Panc1 (cell line): Measurements from ENCODE around the gene ASCC2. TPM values are rescaled to one million over a fixed set of nuclear protein-coding genes. Genes with fewer than 3 reads are reported as not detected.

Experiments
- ATAC-seq: fragments of 200-7000 bp; cut with Tn5 transposase; 2 replicates; pipeline ENCODE4 v1.9.1; 2020; ENCODE audit warnings: mild to moderate bottlenecking, moderate library complexity
- BruUV-seq: library from RNA; stranded (reverse); fragments of 400-500 nt; replicated peaks from 2 replicates; lab custom pipeline; 2021; lab: Mats Ljungman, UMichigan
- CTCF ChIA-PET: fragments of 300-600 bp; sonication (Branson Sonifier 250); formaldehyde crosslinking; loops from one replicate; lab custom pipeline; 2022; ENCODE audit warnings: antibody characterized with exemption; lab: Charles Lee
- POLR2A ChIA-PET: fragments of 300-600 bp; sonication (Branson Sonifier 250); formaldehyde crosslinking; loops from one replicate; lab custom pipeline; 2022; ENCODE audit warnings: antibody characterized with exemption; lab: Charles Lee
- DNase-seq: peaks from one replicate; pipeline ENCODE4 v3.0.0-alpha.2; 2010; ENCODE audit warnings: low read depth, low spot score
- H3K27ac ChIP-seq: 2 replicates; pipeline ENCODE4 v1.5.1; 2011; ENCODE audit warnings: mild to moderate bottlenecking, low read length, inconsistent platforms
- H3K27me3 ChIP-seq: fragments of 200-500 bp; sonication (Bioruptor generic); 2 replicates; pipeline ENCODE4 v1.6.0; 2014; ENCODE audit warnings: low read length, inconsistent platforms; ENCODE audit not compliant: control insufficient read depth, insufficient read depth
- H3K36me3 ChIP-seq: fragments of 200-500 bp; sonication (Bioruptor generic); 2 replicates; pipeline ENCODE4 v1.5.1; 2014; ENCODE audit warnings: inconsistent platforms, mild to moderate bottlenecking, low read length, moderate library complexity; ENCODE audit not compliant: control insufficient read depth, insufficient read depth
- H3K4me1 ChIP-seq: 2 replicates; pipeline ENCODE4 v1.5.1; 2011; ENCODE audit warnings: inconsistent platforms, mild to moderate bottlenecking, low read length, moderate library complexity; ENCODE audit not compliant: control insufficient read depth, insufficient read depth
- H3K4me3 ChIP-seq, 2 experiments: 2 replicates each; pipeline ENCODE4 v1.5.1; 2011 to 2012; ENCODE audit warnings: low read depth in 2 of 2, low read length in 2 of 2, mild to moderate bottlenecking in 2 of 2, inconsistent platforms in 1 of 2, moderate library complexity in 1 of 2
- H3K9me3 ChIP-seq: fragments of 200-500 bp; sonication (Bioruptor generic); 2 replicates; pipeline ENCODE4 v1.5.1; 2014; ENCODE audit warnings: low read depth, mild to moderate bottlenecking, inconsistent platforms, low read length, moderate library complexity; ENCODE audit not compliant: control insufficient read depth, insufficient read depth
- CTCF ChIP-seq: fragments of 450-650 bp; IDR thresholded peaks from 2 replicates; pipeline ENCODE4 v1.5.1; 2017; ENCODE audit warnings: mild to moderate bottlenecking
- POLR2AphosphoS5 ChIP-seq: IDR thresholded peaks from 2 replicates; pipeline ENCODE4 v1.6.1; 2012; ENCODE audit warnings: mild to moderate bottlenecking, low read depth, low read length, moderate library complexity
- REST ChIP-seq, 2 experiments: IDR thresholded peaks; 2 replicates each; pipeline ENCODE4 v1.6.1; 2011 to 2012; ENCODE audit warnings: low read depth in 2 of 2, control low read depth in 1 of 2, low read length in 1 of 2, mild to moderate bottlenecking in 1 of 2, moderate library complexity in 1 of 2; ENCODE audit not compliant: insufficient read depth in 1 of 2
- SIN3A ChIP-seq: IDR thresholded peaks from 2 replicates; pipeline ENCODE4 v1.6.1; 2012; ENCODE audit warnings: low read depth, mild to moderate bottlenecking, low read length, moderate library complexity, borderline replicate concordance; ENCODE audit not compliant: insufficient read depth
- TCF7L2 ChIP-seq: IDR thresholded peaks from 2 replicates; pipeline ENCODE4 v1.6.1; 2011; ENCODE audit warnings: mild to moderate bottlenecking, low read depth, low read length, inconsistent platforms
- in situ Hi-C: cut with HindIII; loops from 2 replicates; pipeline ENCODE4 v1.10.0; 2016; ENCODE audit warnings: low sequenced_read_pairs, low pct_unique_long_range_greater_than_20kb
- intact Hi-C: fragments of 100-400 bp; cut with micrococcal nuclease; formaldehyde crosslinking; loops from one replicate; pipeline ENCODE4 v1.10.0; 2022; ENCODE audit not compliant: unreplicated experiment
- total RNA-seq: library from RNA; stranded (reverse); gene quantifications from one replicate; pipeline ENCODE4 v1.2.1, GENCODE V29; 2021; ENCODE audit not compliant: unreplicated experiment

ASCC2 gene
- total RNA-seq, 1 experiment from 2014 or later, result 52.0 TPM

- Histone ChIP-seq H3K27me3 (no peaks in the 10 kb centered on the region), H3K27ac (no peak overlapping the region), H3K36me3 (peaks cover 3% of the 10 kb centered on the region; the same call in 1 of the 2 replicates), H3K9me3 (no peaks in the 10 kb centered on the region), H3K4me1 (no peaks in the 10 kb centered on the region), H3K4me3 (no peak overlapping the region)
- intact Hi-C loops, result no loop called here
- DNase-seq (no peak), ATAC-seq (no peak)
- ChIA-PET CTCF (no interaction called here), POLR2A (no interaction called here)
- in situ Hi-C loops, result no loop called here
- no TSS peak for BruUV-seq
- no peak for TF ChIP-seq REST (IDR thresholded peaks at IDR 0.05; ENCODE audit: insufficient read depth in 1 of 2, low read depth in 2 of 2, low read length in 1 of 2)
- no peak for TF ChIP-seq SIN3A
- TF ChIP-seq TCF7L2, result no peak
- TF ChIP-seq CTCF, result no peak
- no peak for TF ChIP-seq POLR2AphosphoS5
Observed at GRCh38 chr22:29820961-29821290, 17.1 kb downstream of the ASCC2 start.

- H3K4me3 ChIP-seq, result no peak overlapping the region
- in situ Hi-C loops (no loop called here), intact Hi-C loops (no loop called here)
- H3K9me3 ChIP-seq, result no peaks in the 10 kb centered on the region
- BruUV-seq, result no TSS peak
- POLR2A ChIA-PET, result no interaction called here
- H3K27me3 ChIP-seq, result no peaks in the 10 kb centered on the region
- DNase-seq, result no peak
- no peaks in the 10 kb centered on the region for H3K4me1 ChIP-seq
- TF ChIP-seq SIN3A, result no peak
- TF ChIP-seq POLR2AphosphoS5, result no peak
- no peak for TF ChIP-seq TCF7L2
- ATAC-seq, result no peak
- H3K36me3 ChIP-seq, result peaks cover 3% of the 10 kb centered on the region; the same call in 1 of the 2 replicates
- no peak overlapping the region for H3K27ac ChIP-seq
- CTCF ChIA-PET, result no interaction called here
Observed at GRCh38 chr22:29819501-29819900, 18.6 kb downstream of the ASCC2 start.

- BruUV-seq, result no TSS peak
- Histone ChIP-seq H3K4me3 (no peak overlapping the region), H3K9me3 (no peaks in the 10 kb centered on the region), H3K27me3 (no peaks in the 10 kb centered on the region), H3K4me1 (no peaks in the 10 kb centered on the region), H3K36me3 (peaks cover 5% of the 10 kb centered on the region), H3K27ac (no peak overlapping the region)
- in situ Hi-C loops (no loop called here), intact Hi-C loops (no loop called here)
- DNase-seq (no peak), ATAC-seq (no peak)
- TF ChIP-seq SIN3A, result no peak
- no peak for TF ChIP-seq POLR2AphosphoS5
- POLR2A ChIA-PET, result no interaction called here
- CTCF ChIA-PET, result no interaction called here
Observed at GRCh38 chr22:29817724-29818123, 20.4 kb downstream of the ASCC2 start.
